Liver (tissue), 9 donors: Measurements from ENCODE around the gene NPIPA1. TPM values are rescaled to one million over a fixed set of nuclear protein-coding genes. Genes with fewer than 3 reads are reported as not detected.
"Not testable (repeated sequence)": the region's sequence is repeated elsewhere in the genome, so short reads cannot be mapped to it uniquely, and the experiment has no call there.

ENCODE experiments used
- DNase-seq: peaks from one replicate; pipeline ENCODE4 v3.0.0-alpha.2; 2017; ENCODE audit warnings: low spot score
- H3K27ac ChIP-seq, 2 donors: one replicate each; pipeline ENCODE4 v1.7.0; 2013; ENCODE audit warnings: inconsistent platforms in 2 of 2, low read length in 2 of 2, control low read depth in 1 of 2, low read depth in 1 of 2, mild to moderate bottlenecking in 1 of 2
- H3K27me3 ChIP-seq, 4 donors: one replicate each; pipeline versions ENCODE4 v1.6.1 to v1.7.0; 2013; ENCODE audit warnings: low read length in 3 of 4, inconsistent platforms in 1 of 4, mild to moderate bottlenecking in 1 of 4, moderate library complexity in 1 of 4; ENCODE audit not compliant: control insufficient read depth in 4 of 4, insufficient read depth in 4 of 4
- H3K36me3 ChIP-seq, 4 donors: one replicate each; pipeline versions ENCODE4 v1.6.1 to v1.7.0; 2013; ENCODE audit warnings: low read length in 3 of 4, mild to moderate bottlenecking in 3 of 4, low read depth in 1 of 4, moderate library complexity in 1 of 4; ENCODE audit not compliant: control insufficient read depth in 4 of 4, insufficient read depth in 3 of 4
- H3K4me1 ChIP-seq, 4 donors: one replicate each; pipeline versions ENCODE4 v1.6.1 to v1.7.0; 2013; ENCODE audit warnings: low read length in 3 of 4, mild to moderate bottlenecking in 3 of 4, moderate library complexity in 1 of 4; ENCODE audit not compliant: control insufficient read depth in 4 of 4, insufficient read depth in 4 of 4
- H3K4me3 ChIP-seq, 3 donors: one replicate each; pipeline versions ENCODE4 v1.6.1 to v1.7.0; 2013; ENCODE audit warnings: low read length in 3 of 3, control low read depth in 1 of 3, low read depth in 1 of 3, mild to moderate bottlenecking in 1 of 3
- H3K9ac ChIP-seq, 2 donors: one replicate each; pipeline ENCODE4 v1.7.0; 2013; ENCODE audit warnings: low read length in 2 of 2, mild to moderate bottlenecking in 2 of 2, moderate library complexity in 2 of 2, control low read depth in 1 of 2, low read depth in 1 of 2
- H3K9me3 ChIP-seq, 4 donors: one replicate each; pipeline versions ENCODE4 v1.6.1 to v1.7.0; 2013; ENCODE audit warnings: low read length in 3 of 4; ENCODE audit not compliant: control insufficient read depth in 4 of 4
- ATF3 ChIP-seq: IDR thresholded peaks from 2 replicates; pipeline ENCODE4 v1.6.1; 2016; ENCODE audit warnings: antibody characterized with exemption
- CTCF ChIP-seq: fragments of 150-350 bp; IDR thresholded peaks from 2 replicates; pipeline ENCODE4 v1.5.1; 2017; ENCODE audit warnings: improper control_type of control experiment, low read depth, low read length; ENCODE audit not compliant: missing input control
- EGR1 ChIP-seq, 2 donors: IDR thresholded peaks; 2 replicates each; pipeline ENCODE4 v1.6.1; 2016 to 2018; ENCODE audit warnings: antibody characterized with exemption in 2 of 2, low read depth in 2 of 2
- FOXA1 ChIP-seq: IDR thresholded peaks from 2 replicates; pipeline ENCODE4 v1.6.1; 2016; ENCODE audit warnings: antibody characterized with exemption
- FOXA2 ChIP-seq: IDR thresholded peaks from 2 replicates; pipeline ENCODE4 v1.6.1; 2016; ENCODE audit warnings: antibody characterized with exemption
- GABPA ChIP-seq, 2 donors: IDR thresholded peaks in 1 of 2; conservative IDR thresholded peaks in 1 of 2; 2 replicates each; pipeline ENCODE4 v1.6.1; 2016; ENCODE audit warnings: antibody characterized with exemption in 2 of 2, mild to moderate bottlenecking in 1 of 2, moderate library complexity in 1 of 2
- HNF4A ChIP-seq, 2 donors: conservative IDR thresholded peaks; 2 replicates each; pipeline ENCODE4 v1.6.1; 2016; ENCODE audit warnings: antibody characterized with exemption in 2 of 2, mild to moderate bottlenecking in 2 of 2
- HNF4G ChIP-seq: IDR thresholded peaks from 2 replicates; pipeline ENCODE4 v1.6.1; 2016; ENCODE audit warnings: antibody characterized with exemption
- JUND ChIP-seq, 2 donors: IDR thresholded peaks; 2 replicates each; pipeline ENCODE4 v1.6.1; 2016; ENCODE audit warnings: antibody characterized with exemption in 2 of 2
- MAX ChIP-seq: IDR thresholded peaks from 2 replicates; pipeline ENCODE4 v1.6.1; 2016; ENCODE audit warnings: antibody characterized with exemption
- NR2F2 ChIP-seq: IDR thresholded peaks from 2 replicates; pipeline ENCODE4 v1.6.1; 2016; ENCODE audit warnings: antibody characterized with exemption
- RAD21 ChIP-seq, 2 donors: IDR thresholded peaks; 2 replicates each; pipeline ENCODE4 v1.6.1; 2016; ENCODE audit warnings: antibody characterized with exemption in 2 of 2, mild to moderate bottlenecking in 2 of 2
- REST ChIP-seq: IDR thresholded peaks from 2 replicates; pipeline ENCODE4 v1.6.1; 2016; ENCODE audit warnings: antibody characterized with exemption, mild to moderate bottlenecking
- RXRA ChIP-seq, 2 donors: IDR thresholded peaks; 2 replicates each; pipeline ENCODE4 v1.6.1; 2017 to 2018; ENCODE audit warnings: antibody characterized with exemption in 2 of 2, mild to moderate bottlenecking in 1 of 2
- SP1 ChIP-seq: IDR thresholded peaks from 2 replicates; pipeline ENCODE4 v1.6.1; 2018; ENCODE audit warnings: antibody characterized with exemption, mild to moderate bottlenecking
- TAF1 ChIP-seq: conservative IDR thresholded peaks from 2 replicates; pipeline ENCODE4 v1.6.1; 2016; ENCODE audit warnings: antibody characterized with exemption, mild to moderate bottlenecking
- YY1 ChIP-seq: IDR thresholded peaks from 2 replicates; pipeline ENCODE4 v1.6.1; 2016; ENCODE audit warnings: antibody characterized with exemption, mild to moderate bottlenecking
- WGBS: extraction: QIAGEN DNeasy Blood & Tissue Kit; methylation state at CpG from one replicate; pipeline ENCODE4 v1.1.7; 2013; 5-methylcytosine and 5-hydroxymethylcytosine counted together
- polyA plus RNA-seq, 2 donors: library from polyadenylated mRNA; stranded (reverse) in 1 of 2; unstranded in 1 of 2; fragments of 200-250 nt in 1 of 2; fragments of >200 nt in 1 of 2; fragmentation: Nextera tagmentation in 1 of 2; extraction: Ambion mirVana in 1 of 2; gene quantifications; one replicate each; pipeline versions ENCODE4 v1.2.1 to v1.2.3, GENCODE V29; 2013 to 2015
- total RNA-seq, 2 donors: library from RNA; depleted of rRNA; stranded (reverse); fragments of >200 nt; gene quantifications; one replicate each; pipeline ENCODE4 v1.2.3, GENCODE V29; 2014
- TF ChIP-seq, protein P1 (sequence below): IDR thresholded peaks from 2 replicates; pipeline ENCODE4 v1.6.1; 2016; ENCODE audit warnings: antibody characterized with exemption
- donor health status: healthy.
- donor health status: healthy.
- donor health status: healthy.
- donor health status: healthy.
- donor health status: healthy.

NPIPA1 gene
- total and polyA plus RNA-seq, 4 donors: 10.3 to 43.4 (median 18.7) TPM

GRCh38 chr16:14942686-14943085 lies 5.4 kb downstream of the NPIPA1 start:
- DNase-seq, H3K4me1 ChIP-seq: not testable (repeated sequence)
- WGBS: 75% methylated on average over 3 of the region's 3 CpGs

GRCh38 chr16:14955546-14956231 lies 18.4 kb downstream of the NPIPA1 start:
- no peak for TF ChIP-seq FOXA1
- peak; percentile 39 for TF ChIP-seq YY1
- peak; percentile 18 for TF ChIP-seq NR2F2
- peak; percentile 72 to 77 for TF ChIP-seq JUND (IDR thresholded peaks at IDR 0.05)
- peak in 1 of 2 donors; percentile 64 for TF ChIP-seq RAD21 (IDR thresholded peaks at IDR 0.05)
- peak; percentile 74 for TF ChIP-seq MAX
- peak; percentile 46 for TF ChIP-seq ATF3
- peak; percentile 92 for TF ChIP-seq SP1
- TF ChIP-seq TAF1: no peak
- TF ChIP-seq RXRA (IDR thresholded peaks at IDR 0.05): peak; percentile 94 to 99
- no peak for TF ChIP-seq REST
- no peak for TF ChIP-seq CTCF
- TF ChIP-seq FOXA2: no peak
- no peak for TF ChIP-seq GABPA (IDR thresholded peaks at IDR 0.05 in 1 of 2, conservative IDR thresholded peaks at IDR 0.05 in 1 of 2)
- peak; percentile 55 for TF ChIP-seq HNF4G
- TF ChIP-seq EGR1 (IDR thresholded peaks at IDR 0.05; ENCODE audit: low read depth in 2 of 2): no peak
- TF ChIP-seq HNF4A (conservative IDR thresholded peaks at IDR 0.05): peak; percentile 80 to 87
- TF ChIP-seq, protein P1, sequence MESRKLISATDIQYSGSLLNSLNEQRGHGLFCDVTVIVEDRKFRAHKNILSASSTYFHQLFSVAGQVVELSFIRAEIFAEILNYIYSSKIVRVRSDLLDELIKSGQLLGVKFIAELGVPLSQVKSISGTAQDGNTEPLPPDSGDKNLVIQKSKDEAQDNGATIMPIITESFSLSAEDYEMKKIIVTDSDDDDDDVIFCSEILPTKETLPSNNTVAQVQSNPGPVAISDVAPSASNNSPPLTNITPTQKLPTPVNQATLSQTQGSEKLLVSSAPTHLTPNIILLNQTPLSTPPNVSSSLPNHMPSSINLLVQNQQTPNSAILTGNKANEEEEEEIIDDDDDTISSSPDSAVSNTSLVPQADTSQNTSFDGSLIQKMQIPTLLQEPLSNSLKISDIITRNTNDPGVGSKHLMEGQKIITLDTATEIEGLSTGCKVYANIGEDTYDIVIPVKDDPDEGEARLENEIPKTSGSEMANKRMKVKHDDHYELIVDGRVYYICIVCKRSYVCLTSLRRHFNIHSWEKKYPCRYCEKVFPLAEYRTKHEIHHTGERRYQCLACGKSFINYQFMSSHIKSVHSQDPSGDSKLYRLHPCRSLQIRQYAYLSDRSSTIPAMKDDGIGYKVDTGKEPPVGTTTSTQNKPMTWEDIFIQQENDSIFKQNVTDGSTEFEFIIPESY: no peak
- peak overlapping the region; percentile 65 to 77 for H3K27ac ChIP-seq
- no peaks in the 10 kb centered on the region for H3K27me3 ChIP-seq
- peaks cover 0 to 24% (median 14%) of the 10 kb centered on the region in 4 donors for H3K4me1 ChIP-seq
- no peaks in the 10 kb centered on the region for H3K36me3 ChIP-seq
- WGBS: 46% methylated on average over 16 of the region's 16 CpGs
- no peak overlapping the region for H3K4me3 ChIP-seq
- no peak overlapping the region for H3K9ac ChIP-seq
- no peaks in the 10 kb centered on the region for H3K9me3 ChIP-seq
- no peak for DNase-seq

More at GRCh38 chr16:14942686-14943085, 5.4 kb downstream of the NPIPA1 start:
- not testable (repeated sequence) for H3K9me3 ChIP-seq, H3K27me3 ChIP-seq, H3K36me3 ChIP-seq, H3K27ac ChIP-seq, H3K4me3 ChIP-seq, H3K9ac ChIP-seq
